HUES64 (cell line): ENCODE data around the gene CCDC146.

ENCODE experiments used
- H3K27ac ChIP-seq: 2 replicates; pipeline ENCODE4 v1.7.0; 2013; ENCODE audit warnings: low read depth, low read length, inconsistent platforms
- H3K27me3 ChIP-seq: 2 replicates; pipeline ENCODE4 v1.6.1; 2013; ENCODE audit warnings: mild to moderate bottlenecking, low read length; ENCODE audit not compliant: insufficient read depth
- H3K36me3 ChIP-seq: 2 replicates; pipeline ENCODE4 v1.6.1; 2013; ENCODE audit warnings: mild to moderate bottlenecking, low read length; ENCODE audit not compliant: insufficient read depth
- H3K4me1 ChIP-seq: 2 replicates; pipeline ENCODE4 v1.6.1; 2013; ENCODE audit warnings: mild to moderate bottlenecking, low read length, moderate library complexity; ENCODE audit not compliant: insufficient read depth
- H3K4me3 ChIP-seq: 2 replicates; pipeline ENCODE4 v1.5.1; 2013; ENCODE audit warnings: mild to moderate bottlenecking, low read length, moderate library complexity
- H3K9ac ChIP-seq: 2 replicates; pipeline ENCODE4 v1.6.1; 2013; ENCODE audit warnings: mild to moderate bottlenecking, low read depth, low read length
- H3K9me3 ChIP-seq: 2 replicates; pipeline ENCODE4 v1.6.1; 2013; ENCODE audit warnings: low read depth, low read length; ENCODE audit not compliant: insufficient read depth
- WGBS: fragments of 150-250, 120-280 bp; methylation state at CpG from one replicate; pipeline ENCODE4 v1.1.7; 2013; ENCODE audit warnings: missing lambda C conversion rate; 5-methylcytosine and 5-hydroxymethylcytosine counted together

The CCDC146 gene

GRCh38 chr7:77308792-77309191 lies 186.4 kb downstream of the CCDC146 start:
- H3K9ac ChIP-seq = no peak overlapping the region

GRCh38 chr7:77309714-77310220 lies 187.4 kb downstream of the CCDC146 start:
- 93% methylated on average over 1 of the region's 1 CpG for WGBS
- Histone ChIP-seq H3K4me3 (no peak overlapping the region), H3K9ac (no peak overlapping the region), H3K27me3 (no peaks in the 10 kb centered on the region), H3K36me3 (no peaks in the 10 kb centered on the region), H3K4me1 (peaks cover 6% of the 10 kb centered on the region), H3K9me3 (no peaks in the 10 kb centered on the region), H3K27ac (no peak overlapping the region)

More at GRCh38 chr7:77308792-77309191, 186.4 kb downstream of the CCDC146 start:
- H3K27ac ChIP-seq = no peak overlapping the region
- WGBS = 91% methylated on average over 4 of the region's 4 CpGs
- no peak overlapping the region for H3K4me3 ChIP-seq
- no peaks in the 10 kb centered on the region for H3K9me3 ChIP-seq
- no peaks in the 10 kb centered on the region for H3K36me3 ChIP-seq
- no peaks in the 10 kb centered on the region for H3K27me3 ChIP-seq
- H3K4me1 ChIP-seq = peaks cover 6% of the 10 kb centered on the region

- Histone ChIP-seq H3K27ac (no peak overlapping the region), H3K36me3 (no peaks in the 10 kb centered on the region)
Observed at GRCh38 chr7:77310982-77311381, 188.6 kb downstream of the CCDC146 start.

GRCh38 chr7:77313085-77313484 lies 190.7 kb downstream of the CCDC146 start:
- no peaks in the 10 kb centered on the region for H3K27me3 ChIP-seq
- H3K9me3 ChIP-seq = no peaks in the 10 kb centered on the region
- peaks cover 6% of the 10 kb centered on the region for H3K4me1 ChIP-seq
- WGBS = 73% methylated on average over 1 of the region's 2 CpGs
- H3K9ac ChIP-seq = no peak overlapping the region
- no peaks in the 10 kb centered on the region for H3K36me3 ChIP-seq
- H3K27ac ChIP-seq = no peak overlapping the region
- no peak overlapping the region for H3K4me3 ChIP-seq

More at GRCh38 chr7:77310982-77311381, 188.6 kb downstream of the CCDC146 start:
- Histone ChIP-seq H3K9me3 (no peaks in the 10 kb centered on the region), H3K9ac (no peak overlapping the region), H3K4me1 (peaks cover 6% of the 10 kb centered on the region), H3K4me3 (no peak overlapping the region), H3K27me3 (no peaks in the 10 kb centered on the region)
- 88% methylated on average over 5 of the region's 5 CpGs for WGBS

GRCh38 chr7:77313876-77314480 lies 191.6 kb downstream of the CCDC146 start:
- H3K36me3 ChIP-seq = no peaks in the 10 kb centered on the region
- no peak overlapping the region for H3K9ac ChIP-seq
- no peaks in the 10 kb centered on the region for H3K9me3 ChIP-seq
- H3K4me1 ChIP-seq = peaks cover 6% of the 10 kb centered on the region
- no peak overlapping the region for H3K4me3 ChIP-seq
- 94% methylated on average over 5 of the region's 5 CpGs for WGBS
- H3K27ac ChIP-seq = no peak overlapping the region
- no peaks in the 10 kb centered on the region for H3K27me3 ChIP-seq

- WGBS = 94% methylated on average over 3 of the region's 3 CpGs
- Histone ChIP-seq H3K4me3 (no peak overlapping the region), H3K27ac (no peak overlapping the region), H3K27me3 (no peaks in the 10 kb centered on the region), H3K4me1 (peaks cover 1% of the 10 kb centered on the region; the same call in 1 of the 2 replicates), H3K9me3 (no peaks in the 10 kb centered on the region), H3K36me3 (no peaks in the 10 kb centered on the region), H3K9ac (no peak overlapping the region)
Observed at GRCh38 chr7:77315182-77315591, 192.8 kb downstream of the CCDC146 start.

- Histone ChIP-seq H3K27me3 (no peaks in the 10 kb centered on the region), H3K4me3 (no peak overlapping the region), H3K9ac (no peak overlapping the region), H3K9me3 (no peaks in the 10 kb centered on the region), H3K36me3 (no peaks in the 10 kb centered on the region), H3K4me1 (no peaks in the 10 kb centered on the region), H3K27ac (no peak overlapping the region)
- WGBS = 69% methylated on average over 1 of the region's 2 CpGs
Observed at GRCh38 chr7:77316219-77316978, 194.0 kb downstream of the CCDC146 start.

GRCh38 chr7:77318019-77318418 lies 195.6 kb downstream of the CCDC146 start:
- no peak overlapping the region for H3K27ac ChIP-seq
- no peaks in the 10 kb centered on the region for H3K4me1 ChIP-seq
- H3K4me3 ChIP-seq = no peak overlapping the region
- 100% methylated on average over 1 of the region's 1 CpG for WGBS
- no peak overlapping the region for H3K9ac ChIP-seq
- H3K27me3 ChIP-seq = no peaks in the 10 kb centered on the region
- no peaks in the 10 kb centered on the region for H3K36me3 ChIP-seq
- no peaks in the 10 kb centered on the region for H3K9me3 ChIP-seq

GRCh38 chr7:77320137-77320536 lies 197.7 kb downstream of the CCDC146 start:
- Histone ChIP-seq H3K27ac (no peak overlapping the region), H3K9ac (no peak overlapping the region), H3K4me1 (no peaks in the 10 kb centered on the region), H3K36me3 (no peaks in the 10 kb centered on the region), H3K9me3 (no peaks in the 10 kb centered on the region), H3K4me3 (no peak overlapping the region), H3K27me3 (no peaks in the 10 kb centered on the region)
- WGBS = 97% methylated on average over 4 of the region's 4 CpGs

GRCh38 chr7:77320714-77321113 lies 198.3 kb downstream of the CCDC146 start:
- no peaks in the 10 kb centered on the region for H3K4me1 ChIP-seq
- no peaks in the 10 kb centered on the region for H3K9me3 ChIP-seq
- no peak overlapping the region for H3K27ac ChIP-seq
- 91% methylated on average over 2 of the region's 2 CpGs for WGBS
- no peaks in the 10 kb centered on the region for H3K36me3 ChIP-seq
- no peak overlapping the region for H3K9ac ChIP-seq
- H3K27me3 ChIP-seq = no peaks in the 10 kb centered on the region
- no peak overlapping the region for H3K4me3 ChIP-seq

GRCh38 chr7:77321300-77321699 lies 198.9 kb downstream of the CCDC146 start:
- Histone ChIP-seq H3K4me3 (no peak overlapping the region), H3K36me3 (no peaks in the 10 kb centered on the region), H3K27me3 (no peaks in the 10 kb centered on the region), H3K9ac (no peak overlapping the region), H3K9me3 (no peaks in the 10 kb centered on the region), H3K27ac (no peak overlapping the region), H3K4me1 (no peaks in the 10 kb centered on the region)
- WGBS = 96% methylated on average over 2 of the region's 2 CpGs
